ENCODE results near the gene FST. TPM values are rescaled to one million over a fixed set of nuclear protein-coding genes. Genes with fewer than 3 reads are reported as not detected.

FST gene
- total and polyA plus RNA-seq, 2 of the 13 experiments (the other 11 are each of a cell fraction or from before 2014, with no cell fraction given): 38.6 to 136 TPM

DNA sequence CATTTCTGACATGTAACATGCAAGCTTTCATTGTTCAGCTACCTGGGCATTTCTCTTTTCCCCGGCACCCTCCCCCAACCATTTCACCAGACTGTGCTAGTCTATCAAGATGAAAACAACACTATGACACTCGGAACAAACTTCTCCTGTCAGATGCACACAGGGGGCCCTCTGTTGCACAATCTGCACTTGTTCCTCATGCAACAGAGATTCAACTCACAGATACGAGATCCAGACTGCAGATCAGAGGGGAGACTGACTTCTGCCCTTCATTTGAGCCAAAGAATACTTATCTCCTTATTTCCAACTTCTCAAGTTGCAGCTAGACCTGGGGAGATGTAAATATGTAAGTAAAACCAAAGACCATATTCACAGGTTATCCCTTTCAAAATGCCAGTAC is 15.7 kb upstream of the FST start (continued):
- TF ChIP-seq, protein P1, sequence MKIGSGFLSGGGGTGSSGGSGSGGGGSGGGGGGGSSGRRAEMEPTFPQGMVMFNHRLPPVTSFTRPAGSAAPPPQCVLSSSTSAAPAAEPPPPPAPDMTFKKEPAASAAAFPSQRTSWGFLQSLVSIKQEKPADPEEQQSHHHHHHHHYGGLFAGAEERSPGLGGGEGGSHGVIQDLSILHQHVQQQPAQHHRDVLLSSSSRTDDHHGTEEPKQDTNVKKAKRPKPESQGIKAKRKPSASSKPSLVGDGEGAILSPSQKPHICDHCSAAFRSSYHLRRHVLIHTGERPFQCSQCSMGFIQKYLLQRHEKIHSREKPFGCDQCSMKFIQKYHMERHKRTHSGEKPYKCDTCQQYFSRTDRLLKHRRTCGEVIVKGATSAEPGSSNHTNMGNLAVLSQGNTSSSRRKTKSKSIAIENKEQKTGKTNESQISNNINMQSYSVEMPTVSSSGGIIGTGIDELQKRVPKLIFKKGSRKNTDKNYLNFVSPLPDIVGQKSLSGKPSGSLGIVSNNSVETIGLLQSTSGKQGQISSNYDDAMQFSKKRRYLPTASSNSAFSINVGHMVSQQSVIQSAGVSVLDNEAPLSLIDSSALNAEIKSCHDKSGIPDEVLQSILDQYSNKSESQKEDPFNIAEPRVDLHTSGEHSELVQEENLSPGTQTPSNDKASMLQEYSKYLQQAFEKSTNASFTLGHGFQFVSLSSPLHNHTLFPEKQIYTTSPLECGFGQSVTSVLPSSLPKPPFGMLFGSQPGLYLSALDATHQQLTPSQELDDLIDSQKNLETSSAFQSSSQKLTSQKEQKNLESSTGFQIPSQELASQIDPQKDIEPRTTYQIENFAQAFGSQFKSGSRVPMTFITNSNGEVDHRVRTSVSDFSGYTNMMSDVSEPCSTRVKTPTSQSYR (CRISPR knock-in tag; IDR thresholded peaks at IDR 0.05; ENCODE audit: borderline replicate concordance): peak; percentile 96
- no peak for TF ChIP-seq ZNF577 (CRISPR knock-in tag; IDR thresholded peaks at IDR 0.05; ENCODE audit: borderline replicate concordance, low read depth)
- no peak for TF ChIP-seq SNRNP70 (IDR thresholded peaks at IDR 0.05; ENCODE audit: low read depth, low read length)
- TF ChIP-seq, protein P2, sequence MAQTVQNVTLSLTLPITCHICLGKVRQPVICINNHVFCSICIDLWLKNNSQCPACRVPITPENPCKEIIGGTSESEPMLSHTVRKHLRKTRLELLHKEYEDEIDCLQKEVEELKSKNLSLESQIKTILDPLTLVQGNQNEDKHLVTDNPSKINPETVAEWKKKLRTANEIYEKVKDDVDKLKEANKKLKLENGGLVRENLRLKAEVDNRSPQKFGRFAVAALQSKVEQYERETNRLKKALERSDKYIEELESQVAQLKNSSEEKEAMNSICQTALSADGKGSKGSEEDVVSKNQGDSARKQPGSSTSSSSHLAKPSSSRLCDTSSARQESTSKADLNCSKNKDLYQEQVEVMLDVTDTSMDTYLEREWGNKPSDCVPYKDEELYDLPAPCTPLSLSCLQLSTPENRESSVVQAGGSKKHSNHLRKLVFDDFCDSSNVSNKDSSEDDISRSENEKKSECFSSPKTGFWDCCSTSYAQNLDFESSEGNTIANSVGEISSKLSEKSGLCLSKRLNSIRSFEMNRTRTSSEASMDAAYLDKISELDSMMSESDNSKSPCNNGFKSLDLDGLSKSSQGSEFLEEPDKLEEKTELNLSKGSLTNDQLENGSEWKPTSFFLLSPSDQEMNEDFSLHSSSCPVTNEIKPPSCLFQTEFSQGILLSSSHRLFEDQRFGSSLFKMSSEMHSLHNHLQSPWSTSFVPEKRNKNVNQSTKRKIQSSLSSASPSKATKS (CRISPR knock-in tag; IDR thresholded peaks at IDR 0.05): no peak
- no peak for TF ChIP-seq RORA (CRISPR knock-in tag; IDR thresholded peaks at IDR 0.05)
- TF ChIP-seq, protein P3, sequence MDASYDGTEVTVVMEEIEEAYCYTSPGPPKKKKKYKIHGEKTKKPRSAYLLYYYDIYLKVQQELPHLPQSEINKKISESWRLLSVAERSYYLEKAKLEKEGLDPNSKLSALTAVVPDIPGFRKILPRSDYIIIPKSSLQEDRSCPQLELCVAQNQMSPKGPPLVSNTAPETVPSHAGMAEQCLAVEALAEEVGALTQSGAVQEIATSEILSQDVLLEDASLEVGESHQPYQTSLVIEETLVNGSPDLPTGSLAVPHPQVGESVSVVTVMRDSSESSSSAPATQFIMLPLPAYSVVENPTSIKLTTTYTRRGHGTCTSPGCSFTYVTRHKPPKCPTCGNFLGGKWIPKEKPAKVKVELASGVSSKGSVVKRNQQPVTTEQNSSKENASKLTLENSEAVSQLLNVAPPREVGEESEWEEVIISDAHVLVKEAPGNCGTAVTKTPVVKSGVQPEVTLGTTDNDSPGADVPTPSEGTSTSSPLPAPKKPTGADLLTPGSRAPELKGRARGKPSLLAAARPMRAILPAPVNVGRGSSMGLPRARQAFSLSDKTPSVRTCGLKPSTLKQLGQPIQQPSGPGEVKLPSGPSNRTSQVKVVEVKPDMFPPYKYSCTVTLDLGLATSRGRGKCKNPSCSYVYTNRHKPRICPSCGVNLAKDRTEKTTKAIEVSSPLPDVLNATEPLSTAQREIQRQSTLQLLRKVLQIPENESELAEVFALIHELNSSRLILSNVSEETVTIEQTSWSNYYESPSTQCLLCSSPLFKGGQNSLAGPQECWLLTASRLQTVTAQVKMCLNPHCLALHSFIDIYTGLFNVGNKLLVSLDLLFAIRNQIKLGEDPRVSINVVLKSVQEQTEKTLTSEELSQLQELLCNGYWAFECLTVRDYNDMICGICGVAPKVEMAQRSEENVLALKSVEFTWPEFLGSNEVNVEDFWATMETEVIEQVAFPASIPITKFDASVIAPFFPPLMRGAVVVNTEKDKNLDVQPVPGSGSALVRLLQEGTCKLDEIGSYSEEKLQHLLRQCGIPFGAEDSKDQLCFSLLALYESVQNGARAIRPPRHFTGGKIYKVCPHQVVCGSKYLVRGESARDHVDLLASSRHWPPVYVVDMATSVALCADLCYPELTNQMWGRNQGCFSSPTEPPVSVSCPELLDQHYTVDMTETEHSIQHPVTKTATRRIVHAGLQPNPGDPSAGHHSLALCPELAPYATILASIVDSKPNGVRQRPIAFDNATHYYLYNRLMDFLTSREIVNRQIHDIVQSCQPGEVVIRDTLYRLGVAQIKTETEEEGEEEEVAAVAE (CRISPR knock-in tag; IDR thresholded peaks at IDR 0.05; ENCODE audit: borderline replicate concordance): 0 out of 2 replicates have a peak, but pooled peaks have one; percentile 47
- no peak for TF ChIP-seq CHD2 (IDR thresholded peaks at IDR 0.05; ENCODE audit: low read depth, low read length)
- TF ChIP-seq GABPA (IDR thresholded peaks at IDR 0.05; ENCODE audit: low read depth, low read length): no peak
- 0 out of 2 replicates have a peak, but pooled peaks have one; percentile 15 for TF ChIP-seq GABPA (CRISPR knock-in tag; IDR thresholded peaks at IDR 0.05; ENCODE audit: low read depth)
- TF ChIP-seq, protein P4, sequence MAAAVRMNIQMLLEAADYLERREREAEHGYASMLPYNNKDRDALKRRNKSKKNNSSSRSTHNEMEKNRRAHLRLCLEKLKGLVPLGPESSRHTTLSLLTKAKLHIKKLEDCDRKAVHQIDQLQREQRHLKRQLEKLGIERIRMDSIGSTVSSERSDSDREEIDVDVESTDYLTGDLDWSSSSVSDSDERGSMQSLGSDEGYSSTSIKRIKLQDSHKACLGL (CRISPR knock-in tag; IDR thresholded peaks at IDR 0.05): no peak
- TF ChIP-seq ZKSCAN5 (CRISPR knock-in tag; IDR thresholded peaks at IDR 0.05): no peak
- peak; percentile 36; the same call in 1 of the 2 replicates for TF ChIP-seq SIX1 (CRISPR knock-in tag; IDR thresholded peaks at IDR 0.05; ENCODE audit: borderline replicate concordance)
- TF ChIP-seq ZNF747 (CRISPR knock-in tag; IDR thresholded peaks at IDR 0.05; ENCODE audit: borderline replicate concordance): peak; percentile 63; the same call in 1 of the 2 replicates
- no peak for TF ChIP-seq ZNF235 (CRISPR knock-in tag; IDR thresholded peaks at IDR 0.05; ENCODE audit: borderline replicate concordance)
- TF ChIP-seq MZF1 (CRISPR knock-in tag; IDR thresholded peaks at IDR 0.05; ENCODE audit: borderline replicate concordance): no peak
- TF ChIP-seq HCFC1 (IDR thresholded peaks at IDR 0.05; ENCODE audit: low read depth, low read length): no peak
- TF ChIP-seq ZFYVE20 (CRISPR knock-in tag; IDR thresholded peaks at IDR 0.05; ENCODE audit: borderline replicate concordance, low read depth): no peak
- TF ChIP-seq SYNCRIP (IDR thresholded peaks at IDR 0.05; ENCODE audit: insufficient read depth, low read depth, low read length): no peak
- no peak for TF ChIP-seq ZNF3 (CRISPR knock-in tag; IDR thresholded peaks at IDR 0.05)
- no peak for TF ChIP-seq HIVEP1 (CRISPR knock-in tag; IDR thresholded peaks at IDR 0.05)
- no peak for TF ChIP-seq RNF2 (conservative IDR thresholded peaks at IDR 0.05; ENCODE audit: low read depth)
- TF ChIP-seq AGO1 (IDR thresholded peaks at IDR 0.05; ENCODE audit: low read depth, low read length, poor library complexity, severe bottlenecking): no peak

Data from HepG2 (cell line).